ENCODE measurements around the gene TNRC6B.
"Not testable (repeated sequence)": the region's sequence is repeated elsewhere in the genome, so short reads cannot be mapped to it uniquely, and the experiment has no call there.

The TNRC6B gene

GRCh38 chr22:40177738-40178416, at the start of gene TNRC6B:
TNRC6B (plus strand) TSS chr22:40177925; CDS start chr22:40178136, 211 bp downstream.
- FAIRE-seq (peak; percentile 92), DNase-seq (ENCODE audit: low spot score) (peak; percentile 92)

- DNase-seq (ENCODE audit: low spot score) = no peak
- FAIRE-seq = no peak
Observed at GRCh38 chr22:40128989-40129388, 48.7 kb upstream of the TNRC6B start.

- DNase-seq (ENCODE audit: low spot score) (no peak), FAIRE-seq (no peak)
Observed at GRCh38 chr22:40137132-40137531, 40.6 kb upstream of the TNRC6B start.

- no peak for DNase-seq (ENCODE audit: low spot score)
- no peak for FAIRE-seq
Observed at GRCh38 chr22:40138866-40139265, 38.9 kb upstream of the TNRC6B start.

GRCh38 chr22:40147388-40148176, 30.1 kb upstream of the TNRC6B start:
- FAIRE-seq = no peak

GRCh38 chr22:40153192-40153591, 24.5 kb upstream of the TNRC6B start:
- FAIRE-seq (no peak), DNase-seq (ENCODE audit: low spot score) (no peak)

More at GRCh38 chr22:40147388-40148176, 30.1 kb upstream of the TNRC6B start:
- DNase-seq (ENCODE audit: low spot score) = no peak

GRCh38 chr22:40153705-40154104, 24.0 kb upstream of the TNRC6B start:
- DNase-seq (ENCODE audit: low spot score) (no peak), FAIRE-seq (peak; percentile 44)

GRCh38 chr22:40156001-40156516, 21.7 kb upstream of the TNRC6B start:
- FAIRE-seq (peak; percentile 14), DNase-seq (ENCODE audit: low spot score) (peak; percentile 25)

GRCh38 chr22:40156682-40157081, 21.0 kb upstream of the TNRC6B start:
- not testable (repeated sequence) for FAIRE-seq; DNase-seq (ENCODE audit: low spot score)

GRCh38 chr22:40157330-40157945, 20.3 kb upstream of the TNRC6B start:
- no peak for FAIRE-seq
- DNase-seq (ENCODE audit: low spot score) = no peak

GRCh38 chr22:40161194-40161593, 16.5 kb upstream of the TNRC6B start:
- no peak for FAIRE-seq
- no peak for DNase-seq (ENCODE audit: low spot score)

GRCh38 chr22:40165537-40165936, 12.2 kb upstream of the TNRC6B start:
- not testable (repeated sequence) for FAIRE-seq; DNase-seq (ENCODE audit: low spot score)

GRCh38 chr22:40175611-40176244, 2.0 kb upstream of the TNRC6B start:
- no peak for DNase-seq (ENCODE audit: low spot score)
- FAIRE-seq = no peak

GRCh38 chr22:40176921-40177737, 596 bp upstream of the TNRC6B start:
- FAIRE-seq (no peak), DNase-seq (ENCODE audit: low spot score) (peak; percentile 44)

- DNase-seq (ENCODE audit: low spot score) (peak; percentile 50), FAIRE-seq (peak; percentile 55)
Observed at GRCh38 chr22:40178417-40179409, 988 bp downstream of the TNRC6B start.

- FAIRE-seq = no peak
- no peak for DNase-seq (ENCODE audit: low spot score)
Observed at GRCh38 chr22:40179526-40179925, 1.8 kb downstream of the TNRC6B start.

- no peak for DNase-seq (ENCODE audit: low spot score)
- no peak for FAIRE-seq
Observed at GRCh38 chr22:40180403-40180802, 2.7 kb downstream of the TNRC6B start.

- FAIRE-seq = no peak
- DNase-seq (ENCODE audit: low spot score) = no peak
Observed at GRCh38 chr22:40181323-40181722, 3.6 kb downstream of the TNRC6B start.

- no peak for FAIRE-seq
- DNase-seq (ENCODE audit: low spot score) = no peak
Observed at GRCh38 chr22:40182231-40182835, 4.6 kb downstream of the TNRC6B start.

Measured in RCC 7860 (cell line).